ENCODE measurements around the gene EVI2A. TPM values are rescaled to one million over a fixed set of nuclear protein-coding genes. Genes with fewer than 3 reads are reported as not detected.

EVI2A gene
- total RNA-seq, 1 donor from 2014 or later, result not detected

GRCh38 chr17:31279401-31279800 lies 42.0 kb downstream of the EVI2A start:
- no peak for DNase-seq (ENCODE audit: low spot score)
- Mint-ChIP-seq H3K4me3 (ENCODE audit: unreplicated experiment) (no peak overlapping the region), H3K36me3 (ENCODE audit: low read depth, unreplicated experiment) (peaks cover 16% of the 10 kb centered on the region), H3K27ac (ENCODE audit: unreplicated experiment) (peak overlapping the region; percentile 3), H3K9me3 (ENCODE audit: unreplicated experiment) (no peaks in the 10 kb centered on the region), H3K4me1 (ENCODE audit: unreplicated experiment) (peaks cover 5% of the 10 kb centered on the region), H3K27me3 (ENCODE audit: unreplicated experiment) (no peaks in the 10 kb centered on the region)
- no peak for TF ChIP-seq CTCF (IDR thresholded peaks at IDR 0.05; ENCODE audit: unreplicated experiment)

DNA sequence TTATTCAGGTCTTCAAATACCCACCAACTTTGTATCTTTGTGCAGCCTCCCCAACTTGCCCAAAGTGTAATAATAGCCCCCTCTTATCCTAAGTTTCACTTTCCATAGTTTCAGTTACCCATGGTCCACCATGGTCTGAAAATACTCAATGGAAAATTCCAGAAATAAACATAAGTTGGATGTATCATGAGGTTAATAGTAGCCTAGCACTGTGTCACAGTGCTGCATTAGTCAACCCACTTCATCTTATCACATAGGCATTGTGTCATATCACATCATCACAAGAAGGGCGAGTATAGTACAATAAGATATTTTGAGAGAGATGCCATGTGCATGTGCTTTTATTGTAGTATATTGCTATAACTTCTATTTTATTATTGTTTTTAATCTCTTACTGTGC lies 46.3 kb downstream of the EVI2A start:
- Mint-ChIP-seq H3K9me3 (ENCODE audit: unreplicated experiment) (no peaks in the 10 kb centered on the region), H3K36me3 (ENCODE audit: low read depth, unreplicated experiment) (peaks cover 8% of the 10 kb centered on the region), H3K27me3 (ENCODE audit: unreplicated experiment) (no peaks in the 10 kb centered on the region), H3K4me3 (ENCODE audit: unreplicated experiment) (no peak overlapping the region), H3K27ac (ENCODE audit: unreplicated experiment) (no peak overlapping the region), H3K4me1 (ENCODE audit: unreplicated experiment) (peaks cover 6% of the 10 kb centered on the region)
- DNase-seq (ENCODE audit: low spot score), result no peak
- TF ChIP-seq CTCF (IDR thresholded peaks at IDR 0.05; ENCODE audit: unreplicated experiment), result no peak

DNA sequence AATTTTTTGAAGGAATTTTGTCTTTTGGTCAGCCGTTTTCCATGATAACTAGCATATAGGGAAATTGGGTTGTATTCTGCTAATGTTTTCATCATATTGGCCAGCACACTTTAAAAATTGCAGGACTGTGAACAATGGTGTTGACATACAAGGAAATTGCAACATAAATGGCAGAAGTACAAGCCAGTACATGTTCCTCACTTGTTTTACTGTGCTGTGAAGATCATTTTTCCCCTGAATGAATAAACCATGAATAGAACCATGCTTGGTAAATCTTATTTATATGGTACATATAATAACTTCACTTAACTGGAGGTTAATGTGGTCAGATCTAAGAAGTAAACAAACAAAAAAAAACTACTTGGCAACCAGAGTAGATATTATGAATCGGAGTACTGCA lies 47.2 kb downstream of the EVI2A start:
- H3K9me3 Mint-ChIP-seq (ENCODE audit: unreplicated experiment), result no peaks in the 10 kb centered on the region
- TF ChIP-seq CTCF (IDR thresholded peaks at IDR 0.05; ENCODE audit: unreplicated experiment), result no peak
- no peak overlapping the region for H3K4me3 Mint-ChIP-seq (ENCODE audit: unreplicated experiment)
- H3K36me3 Mint-ChIP-seq (ENCODE audit: low read depth, unreplicated experiment), result peaks cover 13% of the 10 kb centered on the region
- peaks cover 12% of the 10 kb centered on the region for H3K4me1 Mint-ChIP-seq (ENCODE audit: unreplicated experiment)
- H3K27me3 Mint-ChIP-seq (ENCODE audit: unreplicated experiment), result no peaks in the 10 kb centered on the region
- no peak for DNase-seq (ENCODE audit: low spot score)
- peak overlapping the region; percentile 54 for H3K27ac Mint-ChIP-seq (ENCODE audit: unreplicated experiment)

- DNase-seq (ENCODE audit: low spot score), result no peak
- TF ChIP-seq CTCF (IDR thresholded peaks at IDR 0.05; ENCODE audit: unreplicated experiment), result no peak
- no peaks in the 10 kb centered on the region for H3K9me3 Mint-ChIP-seq (ENCODE audit: unreplicated experiment)
- no peak overlapping the region for H3K4me3 Mint-ChIP-seq (ENCODE audit: unreplicated experiment)
- H3K27ac Mint-ChIP-seq (ENCODE audit: unreplicated experiment), result no peak overlapping the region
- H3K27me3 Mint-ChIP-seq (ENCODE audit: unreplicated experiment), result no peaks in the 10 kb centered on the region
- peaks cover 17% of the 10 kb centered on the region for H3K36me3 Mint-ChIP-seq (ENCODE audit: low read depth, unreplicated experiment)
- H3K4me1 Mint-ChIP-seq (ENCODE audit: unreplicated experiment), result peaks cover 16% of the 10 kb centered on the region
Observed at GRCh38 chr17:31273516-31273915, 47.9 kb downstream of the EVI2A start.

GRCh38 chr17:31272803-31273202 lies 48.6 kb downstream of the EVI2A start:
- TF ChIP-seq CTCF (IDR thresholded peaks at IDR 0.05; ENCODE audit: unreplicated experiment), result no peak

More at GRCh38 chr17:31272803-31273202, 48.6 kb downstream of the EVI2A start:
- Mint-ChIP-seq H3K36me3 (ENCODE audit: low read depth, unreplicated experiment) (peaks cover 21% of the 10 kb centered on the region), H3K4me3 (ENCODE audit: unreplicated experiment) (no peak overlapping the region), H3K9me3 (ENCODE audit: unreplicated experiment) (no peaks in the 10 kb centered on the region), H3K27me3 (ENCODE audit: unreplicated experiment) (no peaks in the 10 kb centered on the region), H3K4me1 (ENCODE audit: unreplicated experiment) (peaks cover 16% of the 10 kb centered on the region), H3K27ac (ENCODE audit: unreplicated experiment) (no peak overlapping the region)
- DNase-seq (ENCODE audit: low spot score), result no peak
